ACC112 (cell line): ENCODE data around the gene IFT57.

Experiments
- H2AFZ ChIP-seq: fragments of 200-600 bp; sonication (generic); one replicate; pipeline ENCODE4 v1.6.0; 2017; ENCODE audit warnings: antibody characterized with exemption, low read length; ENCODE audit not compliant: unreplicated experiment
- H3K27ac ChIP-seq: fragments of 200-600 bp; sonication (generic); 2 replicates; pipeline ENCODE4 v1.5.1; 2014; ENCODE audit warnings: low read depth, mild to moderate bottlenecking, antibody characterized with exemption, low read length, moderate library complexity
- H3K27me3 ChIP-seq: fragments of 200-600 bp; sonication (generic); 2 replicates; pipeline ENCODE4 v1.6.1; 2014; ENCODE audit warnings: mild to moderate bottlenecking, antibody characterized with exemption, low read length, moderate library complexity, mixed read lengths; ENCODE audit not compliant: insufficient read depth
- H3K36me3 ChIP-seq: fragments of 200-600 bp; sonication (generic); 2 replicates; pipeline ENCODE4 v1.6.1; 2016; ENCODE audit warnings: mild to moderate bottlenecking, antibody characterized with exemption, low read length, moderate library complexity, mixed read lengths; ENCODE audit not compliant: insufficient read depth
- H3K4me1 ChIP-seq: fragments of 200-600 bp; sonication (generic); one replicate; pipeline ENCODE4 v1.6.1; 2016; ENCODE audit warnings: low read length, mixed read lengths; ENCODE audit not compliant: insufficient read depth, unreplicated experiment, control insufficient read depth
- H3K4me3 ChIP-seq: fragments of 200-600 bp; sonication (generic); 2 replicates; pipeline ENCODE4 v1.5.1; 2014; ENCODE audit warnings: mild to moderate bottlenecking, low read depth, low read length
- H3K79me2 ChIP-seq: fragments of 200-600 bp; sonication (generic); one replicate; pipeline ENCODE4 v1.6.0; 2016; ENCODE audit warnings: low read length; ENCODE audit not compliant: control insufficient read depth, unreplicated experiment, insufficient read depth

The IFT57 gene

DNA sequence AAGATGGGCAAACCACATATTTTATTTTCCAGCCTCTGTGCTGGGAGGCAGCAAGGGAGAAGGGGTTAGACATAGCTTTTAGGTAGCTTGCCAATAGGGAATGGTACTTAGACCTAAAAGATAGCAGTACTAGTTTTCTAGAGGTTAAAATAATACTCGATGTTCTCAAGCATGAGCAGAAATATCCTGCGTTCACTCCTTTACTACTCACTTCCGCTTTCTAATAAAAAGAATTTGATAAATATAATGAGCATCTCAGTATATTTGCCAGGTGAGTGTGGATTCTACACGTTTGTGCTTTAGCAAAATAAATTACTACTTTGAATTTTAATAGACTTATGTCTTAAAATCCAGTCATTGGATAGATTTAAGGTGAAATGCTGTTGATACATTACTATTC lies 92.0 kb downstream of the IFT57 start:
- peaks cover 46% of the 10 kb centered on the region for H3K4me1 ChIP-seq

DNA sequence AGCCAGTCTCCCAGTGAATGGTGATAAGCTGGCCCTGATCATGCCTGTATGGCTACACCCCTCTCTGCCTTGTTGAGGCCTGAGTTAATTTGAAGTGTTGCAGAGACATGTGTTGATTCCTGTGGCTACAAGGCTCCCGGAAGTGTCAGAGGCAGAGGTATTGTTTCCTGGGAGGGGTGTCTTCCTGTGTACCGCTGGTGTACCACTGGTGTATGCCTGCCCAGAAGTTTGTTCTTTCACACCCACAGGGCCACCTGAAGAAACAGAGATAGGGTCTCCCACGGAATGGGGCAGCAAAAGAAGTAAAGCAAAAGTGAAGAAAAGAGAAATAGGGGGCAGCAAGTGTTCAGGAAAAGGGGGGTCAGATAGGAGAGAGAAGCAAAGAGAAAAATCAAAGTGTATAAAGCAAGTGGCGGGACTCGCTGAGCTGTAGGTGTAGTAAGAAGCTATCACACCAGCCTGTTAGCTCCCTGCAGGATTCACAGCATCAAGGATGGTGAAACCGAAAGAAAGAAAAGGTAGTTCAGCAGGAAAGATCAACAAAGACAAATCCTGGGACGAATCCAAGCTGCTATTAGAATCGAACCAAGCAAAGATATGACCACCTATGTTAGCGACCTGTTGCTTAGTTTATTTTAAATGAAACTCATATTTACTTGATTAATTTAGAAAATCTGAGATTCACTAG lies 94.8 kb downstream of the IFT57 start:
- H3K79me2 ChIP-seq = no peaks in the 10 kb centered on the region
- H3K4me1 ChIP-seq = peaks cover 25% of the 10 kb centered on the region
- no peaks in the 10 kb centered on the region for H3K27me3 ChIP-seq
- no peak overlapping the region for H3K27ac ChIP-seq
- H2AFZ ChIP-seq = no peak overlapping the region
- H3K4me3 ChIP-seq = no peak overlapping the region
- H3K36me3 ChIP-seq = no peaks in the 10 kb centered on the region

More for the DNA sequence above, 92.0 kb downstream of the IFT57 start:
- peak overlapping the region; percentile 88 for H3K27ac ChIP-seq
- no peaks in the 10 kb centered on the region for H3K79me2 ChIP-seq
- no peak overlapping the region for H3K4me3 ChIP-seq
- H3K36me3 ChIP-seq = no peaks in the 10 kb centered on the region
- H3K27me3 ChIP-seq = no peaks in the 10 kb centered on the region
- no peak overlapping the region for H2AFZ ChIP-seq

DNA sequence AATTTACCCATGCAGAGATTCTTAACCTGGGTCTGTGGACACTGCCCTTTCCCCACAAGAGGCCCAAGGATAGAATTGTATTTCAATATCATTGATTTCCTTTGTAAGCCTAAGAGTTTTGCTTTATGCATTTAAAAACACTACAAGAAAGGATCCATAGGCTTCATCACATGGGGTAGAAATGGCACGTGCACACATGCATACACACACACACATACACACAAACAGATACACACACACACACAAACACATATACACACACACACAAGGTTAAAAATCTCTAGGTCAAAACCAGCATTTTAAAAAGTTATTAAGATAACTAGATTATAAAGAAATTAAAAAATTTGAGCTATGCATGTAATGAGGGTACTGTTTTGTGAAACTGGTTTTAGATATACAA lies 95.9 kb downstream of the IFT57 start:
- H3K36me3 ChIP-seq = no peaks in the 10 kb centered on the region
- no peaks in the 10 kb centered on the region for H3K79me2 ChIP-seq
- H3K4me1 ChIP-seq = peaks cover 14% of the 10 kb centered on the region
- H3K27ac ChIP-seq = no peak overlapping the region
- H2AFZ ChIP-seq = no peak overlapping the region
- no peak overlapping the region for H3K4me3 ChIP-seq
- no peaks in the 10 kb centered on the region for H3K27me3 ChIP-seq

DNA sequence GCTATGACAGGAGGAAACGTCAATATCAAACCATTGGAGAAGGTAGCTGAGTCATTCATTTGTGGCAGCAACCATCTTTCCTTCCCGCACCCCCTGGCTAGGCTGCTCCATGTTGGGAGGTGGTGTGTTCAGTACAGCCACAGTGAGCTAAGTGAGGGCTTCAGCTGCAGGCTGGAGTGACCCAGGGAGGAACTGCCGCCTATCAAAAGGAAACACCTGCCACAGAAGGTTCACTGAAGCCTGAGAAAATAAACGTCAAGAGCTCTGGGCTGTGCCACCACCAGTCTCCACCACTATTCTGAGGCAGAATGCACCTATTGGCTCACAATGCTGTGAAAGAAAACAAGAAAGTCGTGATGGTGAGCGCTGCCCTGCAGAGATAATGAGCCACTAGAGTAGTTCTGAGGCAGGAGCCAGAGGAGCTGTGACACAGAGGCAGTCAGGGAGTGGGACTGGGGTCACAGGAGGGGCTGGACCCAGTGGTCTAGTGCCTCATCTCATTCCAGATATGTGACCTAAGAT lies 96.6 kb downstream of the IFT57 start:
- no peak overlapping the region for H2AFZ ChIP-seq
- no peaks in the 10 kb centered on the region for H3K27me3 ChIP-seq
- no peak overlapping the region for H3K27ac ChIP-seq
- H3K79me2 ChIP-seq = no peaks in the 10 kb centered on the region
- H3K4me1 ChIP-seq = peaks cover 8% of the 10 kb centered on the region
- no peak overlapping the region for H3K4me3 ChIP-seq
- no peaks in the 10 kb centered on the region for H3K36me3 ChIP-seq

DNA sequence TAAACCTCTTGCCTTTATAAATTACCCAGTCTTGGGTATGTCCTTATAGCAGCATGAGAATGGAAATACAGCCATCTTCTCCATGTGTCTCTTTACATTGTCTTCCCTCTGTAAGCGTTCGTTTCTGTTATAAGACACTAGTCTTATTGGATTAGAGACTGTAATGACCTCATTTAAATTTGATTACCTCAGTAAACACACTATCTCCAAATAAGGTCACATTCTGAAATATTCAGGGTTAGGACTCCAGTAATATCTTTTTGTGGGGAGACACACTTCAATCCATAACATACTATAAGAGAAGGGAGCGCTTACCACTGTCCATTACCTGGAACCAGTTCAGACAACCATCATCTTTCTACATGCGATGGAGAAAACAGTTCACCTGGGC lies 97.1 kb downstream of the IFT57 start:
- no peaks in the 10 kb centered on the region for H3K36me3 ChIP-seq
- no peak overlapping the region for H3K27ac ChIP-seq
- H3K79me2 ChIP-seq = no peaks in the 10 kb centered on the region
- H3K4me1 ChIP-seq = peaks cover 3% of the 10 kb centered on the region
- H2AFZ ChIP-seq = no peak overlapping the region
- no peak overlapping the region for H3K4me3 ChIP-seq
- no peaks in the 10 kb centered on the region for H3K27me3 ChIP-seq

GRCh38 chr3:108124337-108125152 lies 97.7 kb downstream of the IFT57 start:
- no peaks in the 10 kb centered on the region for H3K79me2 ChIP-seq
- H3K27me3 ChIP-seq = no peaks in the 10 kb centered on the region
- no peak overlapping the region for H3K4me3 ChIP-seq
- no peaks in the 10 kb centered on the region for H3K36me3 ChIP-seq
- H2AFZ ChIP-seq = no peak overlapping the region
- H3K4me1 ChIP-seq = no peaks in the 10 kb centered on the region
- H3K27ac ChIP-seq = no peak overlapping the region

GRCh38 chr3:108123326-108123725 lies 98.9 kb downstream of the IFT57 start:
- no peaks in the 10 kb centered on the region for H3K27me3 ChIP-seq
- no peak overlapping the region for H3K4me3 ChIP-seq
- H3K79me2 ChIP-seq = no peaks in the 10 kb centered on the region
- H3K36me3 ChIP-seq = no peaks in the 10 kb centered on the region
- H3K4me1 ChIP-seq = no peaks in the 10 kb centered on the region
- H2AFZ ChIP-seq = no peak overlapping the region
- H3K27ac ChIP-seq = no peak overlapping the region

DNA sequence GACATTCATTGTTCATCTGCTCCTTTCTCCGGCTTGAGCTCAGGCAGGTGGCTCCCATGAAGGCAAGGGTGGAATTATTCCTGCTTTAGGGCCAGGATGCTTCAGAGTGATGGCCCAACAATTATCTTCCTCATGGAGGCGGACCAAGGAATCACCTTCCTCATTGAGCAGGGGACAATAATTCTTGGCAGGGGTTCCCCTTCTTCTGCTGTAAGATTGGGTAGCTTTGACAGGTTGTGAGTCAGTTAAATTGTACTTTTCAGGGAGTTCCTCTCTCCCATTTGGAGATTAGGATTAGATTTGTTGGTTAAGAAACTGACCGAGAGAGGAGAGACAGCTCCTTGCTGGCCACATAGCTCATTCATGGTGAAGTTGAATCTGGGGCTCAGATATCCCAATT lies 99.9 kb downstream of the IFT57 start:
- Histone ChIP-seq H3K27ac (no peak overlapping the region), H3K27me3 (no peaks in the 10 kb centered on the region), H3K36me3 (no peaks in the 10 kb centered on the region), H3K79me2 (no peaks in the 10 kb centered on the region), H3K4me3 (no peak overlapping the region), H2AFZ (no peak overlapping the region), H3K4me1 (no peaks in the 10 kb centered on the region)

DNA sequence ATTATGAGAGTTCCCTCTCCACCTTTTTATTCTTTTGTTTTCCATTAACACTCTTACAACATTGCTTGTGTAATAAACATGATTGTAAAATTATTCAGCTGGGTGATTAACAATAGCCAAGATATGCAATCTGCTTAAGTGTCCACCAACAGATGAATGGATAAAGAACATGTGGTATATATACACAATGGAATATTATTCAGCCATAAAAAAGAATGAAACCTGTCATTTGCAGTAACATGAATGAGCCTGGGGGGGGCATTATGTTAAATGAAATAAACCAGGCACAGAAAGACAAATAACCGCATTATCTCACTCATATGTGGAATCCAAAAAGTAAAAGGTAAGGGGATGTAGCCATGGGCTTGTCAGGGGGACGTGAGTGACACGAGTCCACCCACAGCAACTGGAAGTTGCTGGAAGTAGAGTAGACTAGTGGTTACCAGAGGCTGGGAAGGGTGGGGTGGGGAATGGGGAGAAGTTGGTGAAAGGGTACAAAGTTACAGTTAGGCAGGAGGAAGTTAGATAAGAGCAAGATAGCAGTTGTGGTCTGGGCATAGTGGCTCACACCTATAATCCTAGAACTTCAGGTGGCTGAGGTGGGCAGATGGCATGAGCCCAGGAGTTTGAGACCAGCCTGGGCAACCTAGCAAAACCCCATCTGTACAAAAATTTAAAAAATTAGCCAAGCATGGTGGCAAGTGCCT lies 102.7 kb downstream of the IFT57 start:
- Histone ChIP-seq H3K4me3 (no peak overlapping the region), H3K79me2 (no peaks in the 10 kb centered on the region), H3K27ac (no peak overlapping the region), H3K36me3 (no peaks in the 10 kb centered on the region), H3K4me1 (no peaks in the 10 kb centered on the region), H3K27me3 (no peaks in the 10 kb centered on the region), H2AFZ (no peak overlapping the region)

- no peaks in the 10 kb centered on the region for H3K36me3 ChIP-seq
- no peaks in the 10 kb centered on the region for H3K4me1 ChIP-seq
- H2AFZ ChIP-seq = no peak overlapping the region
- no peaks in the 10 kb centered on the region for H3K79me2 ChIP-seq
- H3K27ac ChIP-seq = no peak overlapping the region
- no peak overlapping the region for H3K4me3 ChIP-seq
- H3K27me3 ChIP-seq = no peaks in the 10 kb centered on the region
Observed at GRCh38 chr3:108118038-108118768, 104.0 kb downstream of the IFT57 start.
